ENCODE results near the gene GALNT10. TPM values are rescaled to one million over a fixed set of nuclear protein-coding genes. Genes with fewer than 3 reads are reported as not detected.

GALNT10 gene
- total RNA-seq, 1 experiment from 2014 or later: 27.8 TPM

DNA sequence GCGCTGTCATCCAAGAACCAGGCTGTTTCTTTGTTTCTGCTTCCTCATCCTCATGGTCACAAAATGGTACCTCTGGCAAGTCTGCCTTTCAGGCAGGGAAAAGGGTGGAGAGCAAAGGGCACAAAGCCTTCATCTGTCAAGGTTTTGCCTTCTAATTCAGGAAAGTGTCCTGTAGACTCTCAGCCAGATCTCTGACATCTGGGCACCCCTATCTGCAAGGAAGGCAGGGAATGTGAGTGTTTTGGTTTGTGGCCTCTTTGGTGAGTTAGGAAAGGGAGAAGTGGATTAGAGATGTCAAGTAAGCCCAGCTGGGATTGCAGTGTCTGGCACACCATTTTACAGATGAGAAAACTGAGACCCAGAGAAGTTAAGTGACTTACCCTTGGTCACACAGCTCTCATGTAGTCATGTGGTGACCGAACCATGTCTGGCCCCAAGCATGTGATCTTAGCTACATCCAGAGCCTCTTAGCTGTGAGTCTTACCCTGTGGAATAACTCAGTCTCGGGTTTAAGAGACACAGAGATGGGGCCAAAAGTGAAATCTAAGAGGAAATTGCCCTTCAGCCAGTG is 139.6 kb downstream of the GALNT10 start:
- CTCF ChIA-PET: no interaction called here

More for the DNA sequence above, 139.6 kb downstream of the GALNT10 start:
- ATAC-seq: no peak
- Histone ChIP-seq H3K4me2 (ENCODE audit: low read length) (no peak overlapping the region), H4K20me1 (ENCODE audit: insufficient read depth) (no peaks in the 10 kb centered on the region), H3K4me1 (ENCODE audit: control insufficient read depth in 1 of 2, insufficient read depth in 2 of 2, low read length in 2 of 2) (no peaks in the 10 kb centered on the region), H3K79me2 (ENCODE audit: insufficient read depth, low read length) (no peaks in the 10 kb centered on the region), H3K9ac (ENCODE audit: low read length) (no peak overlapping the region), H3K9me2 (ENCODE audit: insufficient read depth) (no peaks in the 10 kb centered on the region), H3K36me3 (ENCODE audit: control insufficient read depth in 1 of 2, insufficient read depth in 2 of 2, low read length in 2 of 2) (no peaks in the 10 kb centered on the region), H3K27me3 (ENCODE audit: insufficient read depth, low read length) (no peaks in the 10 kb centered on the region), H3K9me3 (ENCODE audit: control insufficient read depth in 1 of 2, insufficient read depth in 1 of 2, low read depth in 1 of 2, low read length in 2 of 2) (no peaks in the 10 kb centered on the region), H3K27ac (ENCODE audit: low read depth, low read length) (no peak overlapping the region), H2AFZ (ENCODE audit: low read depth, low read length, poor library complexity, severe bottlenecking) (no peak overlapping the region), H3K4me3 (replicated peaks in 1 of 2; ENCODE audit: low read depth in 1 of 2, low read length in 2 of 2) (no peak overlapping the region)
- RAD21 ChIA-PET (ENCODE audit: low non-redundant PET in 1 of 2, low total read pairs in 2 of 2, uncharacterized antibody in 2 of 2, unreplicated experiment in 2 of 2): no interaction called here
- TF ChIP-seq FOSL1 (IDR thresholded peaks at IDR 0.05; ENCODE audit: low read depth) (no peak), SIN3A (IDR thresholded peaks at IDR 0.05; ENCODE audit: low read depth) (no peak), RAD21 (IDR thresholded peaks at IDR 0.05; ENCODE audit: low read depth) (no peak), EGR1 (IDR thresholded peaks at IDR 0.05; ENCODE audit: low read depth) (no peak)
- TF ChIP-seq, protein P1, sequence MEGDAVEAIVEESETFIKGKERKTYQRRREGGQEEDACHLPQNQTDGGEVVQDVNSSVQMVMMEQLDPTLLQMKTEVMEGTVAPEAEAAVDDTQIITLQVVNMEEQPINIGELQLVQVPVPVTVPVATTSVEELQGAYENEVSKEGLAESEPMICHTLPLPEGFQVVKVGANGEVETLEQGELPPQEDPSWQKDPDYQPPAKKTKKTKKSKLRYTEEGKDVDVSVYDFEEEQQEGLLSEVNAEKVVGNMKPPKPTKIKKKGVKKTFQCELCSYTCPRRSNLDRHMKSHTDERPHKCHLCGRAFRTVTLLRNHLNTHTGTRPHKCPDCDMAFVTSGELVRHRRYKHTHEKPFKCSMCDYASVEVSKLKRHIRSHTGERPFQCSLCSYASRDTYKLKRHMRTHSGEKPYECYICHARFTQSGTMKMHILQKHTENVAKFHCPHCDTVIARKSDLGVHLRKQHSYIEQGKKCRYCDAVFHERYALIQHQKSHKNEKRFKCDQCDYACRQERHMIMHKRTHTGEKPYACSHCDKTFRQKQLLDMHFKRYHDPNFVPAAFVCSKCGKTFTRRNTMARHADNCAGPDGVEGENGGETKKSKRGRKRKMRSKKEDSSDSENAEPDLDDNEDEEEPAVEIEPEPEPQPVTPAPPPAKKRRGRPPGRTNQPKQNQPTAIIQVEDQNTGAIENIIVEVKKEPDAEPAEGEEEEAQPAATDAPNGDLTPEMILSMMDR (IDR thresholded peaks at IDR 0.05 in 2 of 3, conservative IDR thresholded peaks at IDR 0.05 in 1 of 3; ENCODE audit: borderline replicate concordance in 1 of 3, insufficient read depth in 1 of 3, low read depth in 2 of 3, low read length in 2 of 3): no peak
- TF ChIP-seq, protein P2, sequence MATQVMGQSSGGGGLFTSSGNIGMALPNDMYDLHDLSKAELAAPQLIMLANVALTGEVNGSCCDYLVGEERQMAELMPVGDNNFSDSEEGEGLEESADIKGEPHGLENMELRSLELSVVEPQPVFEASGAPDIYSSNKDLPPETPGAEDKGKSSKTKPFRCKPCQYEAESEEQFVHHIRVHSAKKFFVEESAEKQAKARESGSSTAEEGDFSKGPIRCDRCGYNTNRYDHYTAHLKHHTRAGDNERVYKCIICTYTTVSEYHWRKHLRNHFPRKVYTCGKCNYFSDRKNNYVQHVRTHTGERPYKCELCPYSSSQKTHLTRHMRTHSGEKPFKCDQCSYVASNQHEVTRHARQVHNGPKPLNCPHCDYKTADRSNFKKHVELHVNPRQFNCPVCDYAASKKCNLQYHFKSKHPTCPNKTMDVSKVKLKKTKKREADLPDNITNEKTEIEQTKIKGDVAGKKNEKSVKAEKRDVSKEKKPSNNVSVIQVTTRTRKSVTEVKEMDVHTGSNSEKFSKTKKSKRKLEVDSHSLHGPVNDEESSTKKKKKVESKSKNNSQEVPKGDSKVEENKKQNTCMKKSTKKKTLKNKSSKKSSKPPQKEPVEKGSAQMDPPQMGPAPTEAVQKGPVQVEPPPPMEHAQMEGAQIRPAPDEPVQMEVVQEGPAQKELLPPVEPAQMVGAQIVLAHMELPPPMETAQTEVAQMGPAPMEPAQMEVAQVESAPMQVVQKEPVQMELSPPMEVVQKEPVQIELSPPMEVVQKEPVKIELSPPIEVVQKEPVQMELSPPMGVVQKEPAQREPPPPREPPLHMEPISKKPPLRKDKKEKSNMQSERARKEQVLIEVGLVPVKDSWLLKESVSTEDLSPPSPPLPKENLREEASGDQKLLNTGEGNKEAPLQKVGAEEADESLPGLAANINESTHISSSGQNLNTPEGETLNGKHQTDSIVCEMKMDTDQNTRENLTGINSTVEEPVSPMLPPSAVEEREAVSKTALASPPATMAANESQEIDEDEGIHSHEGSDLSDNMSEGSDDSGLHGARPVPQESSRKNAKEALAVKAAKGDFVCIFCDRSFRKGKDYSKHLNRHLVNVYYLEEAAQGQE (IDR thresholded peaks at IDR 0.05; ENCODE audit: low read depth): no peak
- BruUV-seq (replicated peaks): no TSS peak
- POLR2A ChIA-PET: no interaction called here
- intact Hi-C loops (cut with micrococcal nuclease): no loop called here
- DNase-seq (ENCODE audit: low read depth, low spot score): no peak

All from HCT116 (cell line).